Neuronal stem cell (in vitro differentiated cells): ENCODE measurements around the gene FBXO10.

ENCODE experiments used
- DNase-seq: peaks from one replicate; pipeline ENCODE4 v3.0.0-alpha.2; 2013; ENCODE audit warnings: low spot score
- H2AFZ ChIP-seq: one replicate; pipeline ENCODE4 v1.6.1; 2013; ENCODE audit warnings: mild to moderate bottlenecking, low read length, inconsistent platforms
- H2AK5ac ChIP-seq: 2 replicates; pipeline ENCODE4 v1.6.1; 2013; ENCODE audit warnings: low read depth, mild to moderate bottlenecking, inconsistent platforms, low read length, moderate library complexity, mixed read lengths
- H2BK120ac ChIP-seq: 2 replicates; pipeline ENCODE4 v1.6.1; 2013; ENCODE audit warnings: low read depth, mild to moderate bottlenecking, inconsistent platforms, low read length, moderate library complexity, mixed read lengths
- H2BK12ac ChIP-seq: one replicate; pipeline ENCODE4 v1.6.1; 2013; ENCODE audit warnings: low read length, inconsistent platforms
- H2BK15ac ChIP-seq: 2 replicates; pipeline ENCODE4 v1.6.1; 2013; ENCODE audit warnings: mild to moderate bottlenecking, low read length, inconsistent platforms, mixed read lengths
- H2BK5ac ChIP-seq: one replicate; pipeline ENCODE4 v1.6.1; 2013; ENCODE audit warnings: inconsistent platforms, mild to moderate bottlenecking, low read length, moderate library complexity
- H3K14ac ChIP-seq: one replicate; pipeline ENCODE4 v1.6.1; 2013; ENCODE audit warnings: low read length, inconsistent platforms
- H3K18ac ChIP-seq: 2 replicates; pipeline ENCODE4 v1.6.1; 2013; ENCODE audit warnings: low read length, inconsistent platforms
- H3K23ac ChIP-seq: 2 replicates; pipeline ENCODE4 v1.6.1; 2013; ENCODE audit warnings: low read depth, mild to moderate bottlenecking, mixed read lengths, low read length, inconsistent platforms; ENCODE audit not compliant: poor library complexity
- H3K27ac ChIP-seq: replicated peaks from 3 replicates; pipeline ENCODE4 v1.5.1; 2013; ENCODE audit warnings: low read length, inconsistent platforms
- H3K27me3 ChIP-seq, 3 experiments: 2 replicates each; pipeline ENCODE4 v1.6.1; 2013; ENCODE audit warnings: low read length in 3 of 3, mild to moderate bottlenecking in 2 of 3, inconsistent platforms in 1 of 3, low read depth in 1 of 3, mixed read lengths in 1 of 3, moderate library complexity in 1 of 3; ENCODE audit not compliant: control insufficient read depth in 3 of 3, insufficient read depth in 3 of 3
- H3K36me3 ChIP-seq, 2 donors: replicated peaks in 1 of 2; 2 replicates each; pipeline ENCODE4 v1.6.1; 2013; ENCODE audit warnings: low read length in 2 of 2; ENCODE audit not compliant: control insufficient read depth in 2 of 2, insufficient read depth in 2 of 2
- H3K4ac ChIP-seq: 2 replicates; pipeline ENCODE4 v1.6.1; 2013; ENCODE audit warnings: inconsistent platforms, mild to moderate bottlenecking, low read length, moderate library complexity
- H3K4me1 ChIP-seq, 2 donors: 1 replicate in 1 of 2; 2 replicates in 1 of 2; pipeline ENCODE4 v1.6.1; 2013; ENCODE audit warnings: low read length in 2 of 2, low read depth in 1 of 2; ENCODE audit not compliant: control insufficient read depth in 2 of 2, insufficient read depth in 1 of 2
- H3K4me2 ChIP-seq: one replicate; pipeline ENCODE4 v1.6.1; 2013; ENCODE audit warnings: mild to moderate bottlenecking, low read length, inconsistent platforms; ENCODE audit not compliant: insufficient read depth, poor library complexity, severe bottlenecking
- H3K4me3 ChIP-seq, 2 donors: 2 replicates each; pipeline ENCODE4 v1.5.1; 2013; ENCODE audit warnings: low read length in 2 of 2, mild to moderate bottlenecking in 2 of 2, inconsistent platforms in 1 of 2, moderate library complexity in 1 of 2
- H3K79me1 ChIP-seq: one replicate; pipeline ENCODE4 v1.6.1; 2013; ENCODE audit warnings: low read depth, mild to moderate bottlenecking, inconsistent platforms, low read length, moderate library complexity
- H3K9ac ChIP-seq: one replicate; pipeline ENCODE4 v1.6.1; 2013; ENCODE audit warnings: mild to moderate bottlenecking, low read depth, low read length, inconsistent platforms; ENCODE audit not compliant: poor library complexity
- H3K9me3 ChIP-seq, 2 donors: replicated peaks in 1 of 2; 2 replicates each; pipeline versions ENCODE3 to v1.6.1; 2013; ENCODE audit warnings: low read length in 2 of 2, mild to moderate bottlenecking in 2 of 2, inconsistent platforms in 1 of 2, low read depth in 1 of 2, mixed read lengths in 1 of 2, moderate library complexity in 1 of 2; ENCODE audit not compliant: control insufficient read depth in 2 of 2, insufficient read depth in 1 of 2
- H4K8ac ChIP-seq: one replicate; pipeline ENCODE4 v1.6.1; 2013; ENCODE audit warnings: low read depth, mild to moderate bottlenecking, inconsistent platforms, low read length, moderate library complexity
- H4K91ac ChIP-seq: one replicate; pipeline ENCODE4 v1.6.1; 2013; ENCODE audit warnings: low read length, low read depth, mild to moderate bottlenecking, inconsistent platforms; ENCODE audit not compliant: poor library complexity
- WGBS, 2 donors: extraction: QIAGEN DNeasy Blood & Tissue Kit; methylation state at CpG; one replicate each; pipeline ENCODE4 v1.1.7; 2013; ENCODE audit warnings: missing lambda C conversion rate in 2 of 2, mixed read lengths in 1 of 2; ENCODE audit not compliant: insufficient read length in 2 of 2, insufficient replicate concordance in 1 of 2; ENCODE audit errors: extremely low coverage in 2 of 2; 5-methylcytosine and 5-hydroxymethylcytosine counted together

FBXO10 gene

DNA sequence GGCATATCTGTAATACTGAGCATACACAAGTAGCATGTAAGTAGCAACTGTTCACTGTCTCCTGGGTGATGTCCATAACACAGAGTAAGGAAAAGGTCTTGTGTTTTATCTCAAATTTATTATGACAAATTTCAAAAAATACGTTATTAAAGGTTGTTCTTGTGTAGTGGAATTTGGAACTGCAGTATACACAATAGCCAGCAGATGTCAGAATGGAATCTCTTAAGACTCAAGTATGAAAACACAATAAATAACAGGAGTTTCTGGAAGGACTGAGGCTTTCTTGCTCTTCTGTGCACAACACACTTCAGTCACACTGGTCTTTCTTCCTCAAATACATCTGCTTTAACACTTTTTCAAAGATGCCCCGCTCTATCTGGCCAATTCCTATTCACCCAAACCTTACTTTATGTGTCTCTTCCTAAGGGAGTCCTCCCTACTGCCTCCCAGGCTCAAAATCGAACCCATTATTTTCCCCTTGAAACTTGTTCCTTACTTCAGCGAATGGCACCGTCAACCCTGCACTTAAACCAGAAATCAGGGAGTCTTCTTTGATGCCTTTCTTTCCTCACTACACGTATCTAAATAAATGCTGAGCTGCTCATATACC lies 6.5 kb upstream of the FBXO10 start:
- Histone ChIP-seq H3K79me1 (no peaks in the 10 kb centered on the region), H3K4me2 (no peak overlapping the region), H2BK12ac (no peak overlapping the region), H3K36me3 (peaks cover 24 to 95% of the 10 kb centered on the region in 2 donors), H2AK5ac (no peak overlapping the region), H3K9ac (no peak overlapping the region), H3K9me3 (no peaks in the 10 kb centered on the region), H3K23ac (no peak overlapping the region), H3K27me3 (no peaks in the 10 kb centered on the region), H4K91ac (no peak overlapping the region), H3K14ac (no peak overlapping the region), H3K27ac (no peak overlapping the region), H3K18ac (no peak overlapping the region), H2BK5ac (no peak overlapping the region), H3K4me3 (no peak overlapping the region), H2BK120ac (no peak overlapping the region), H2AFZ (no peak overlapping the region), H4K8ac (no peak overlapping the region), H3K4me1 (no peaks in the 10 kb centered on the region), H2BK15ac (no peak overlapping the region), H3K4ac (no peak overlapping the region)
- DNase-seq, result no peak
- no CpG with 5 or more reads among the region's 6 CpGs for WGBS, 2 donors

DNA sequence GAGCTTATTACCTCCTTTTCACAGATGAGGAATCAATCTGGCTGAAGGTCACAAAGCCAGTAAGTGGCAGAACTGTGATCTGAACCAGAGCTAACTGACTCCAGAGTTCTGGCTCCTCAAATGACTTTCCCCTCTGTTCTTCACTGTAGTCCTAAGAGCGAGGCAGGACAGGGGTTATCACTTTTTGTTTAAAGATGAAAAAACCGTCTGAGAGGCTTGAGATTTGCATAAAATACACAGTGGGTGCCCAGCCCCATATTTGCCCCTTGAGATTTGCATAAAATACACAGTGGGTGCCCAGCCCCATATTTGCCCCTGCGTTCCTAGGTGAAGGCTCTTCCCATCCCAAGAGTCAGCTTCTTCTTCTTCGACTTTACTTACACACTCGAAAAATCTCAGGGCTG lies 667 bp downstream of the FBXO10 start:
- peak overlapping the region; percentile 84 for H2BK15ac ChIP-seq
- no peak overlapping the region for H4K91ac ChIP-seq
- no peak for DNase-seq
- H3K9me3 ChIP-seq, result peaks cover 0 to 9% of the 10 kb centered on the region in 2 donors
- H3K4ac ChIP-seq, result no peak overlapping the region
- H2BK12ac ChIP-seq, result no peak overlapping the region
- H3K79me1 ChIP-seq, result peaks cover 4% of the 10 kb centered on the region
- H3K4me3 ChIP-seq, result peak overlapping the region; percentile 67 to 87
- peaks cover 14 to 22% of the 10 kb centered on the region in 2 donors for H3K4me1 ChIP-seq
- H3K9ac ChIP-seq, result peak overlapping the region; percentile 91
- H3K14ac ChIP-seq, result peak overlapping the region; percentile 65
- H3K36me3 ChIP-seq, result peaks cover under 1 to 43% of the 10 kb centered on the region in 2 donors
- no peak overlapping the region for H4K8ac ChIP-seq
- H3K23ac ChIP-seq, result no peak overlapping the region
- H2BK5ac ChIP-seq, result peak overlapping the region; percentile 91
- peak overlapping the region; percentile 96 for H2AFZ ChIP-seq
- no CpG with 5 or more reads among the region's 5 CpGs for WGBS, 2 donors
- H2AK5ac ChIP-seq, result no peak overlapping the region
- no peak overlapping the region for H3K27ac ChIP-seq
- H3K18ac ChIP-seq, result peak overlapping the region; percentile 95
- peak overlapping the region; percentile 34 for H2BK120ac ChIP-seq
- peak overlapping the region; percentile 97 for H3K4me2 ChIP-seq
- no peaks in the 10 kb centered on the region for H3K27me3 ChIP-seq

DNA sequence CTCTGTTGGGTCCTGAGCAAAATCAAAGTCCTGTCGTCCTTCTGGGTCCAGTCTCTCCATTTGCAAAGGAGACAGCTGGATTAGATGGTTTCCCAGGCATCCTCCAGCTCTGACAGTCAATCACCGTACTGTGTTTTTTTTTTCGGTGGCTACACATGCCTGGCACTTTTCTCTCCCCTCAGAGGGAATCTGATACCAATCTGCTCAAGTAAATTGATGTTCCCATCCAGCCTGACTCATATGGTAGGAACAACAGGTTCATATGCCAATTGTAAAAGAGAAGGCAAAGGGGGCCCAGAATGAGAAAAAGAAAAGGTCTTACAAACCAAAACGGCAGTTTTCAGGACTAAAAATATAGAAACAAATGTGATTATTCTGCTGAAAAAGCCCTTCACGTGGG lies 1.2 kb downstream of the FBXO10 start:
- H2AK5ac ChIP-seq, result no peak overlapping the region
- H3K4me1 ChIP-seq, result peaks cover 14 to 22% of the 10 kb centered on the region in 2 donors
- no peak overlapping the region for H4K8ac ChIP-seq
- peaks cover 0 to 39% of the 10 kb centered on the region in 2 donors for H3K36me3 ChIP-seq
- H2BK12ac ChIP-seq, result no peak overlapping the region
- H2BK120ac ChIP-seq, result no peak overlapping the region
- no peaks in the 10 kb centered on the region for H3K27me3 ChIP-seq
- H3K23ac ChIP-seq, result no peak overlapping the region
- peaks cover 0 to 9% of the 10 kb centered on the region in 2 donors for H3K9me3 ChIP-seq
- H3K18ac ChIP-seq, result no peak overlapping the region
- no peak overlapping the region for H2BK5ac ChIP-seq
- no peak overlapping the region for H2BK15ac ChIP-seq
- H3K4me3 ChIP-seq, result peak overlapping the region in 1 of 2 donors; percentile 67
- DNase-seq, result no peak
- no peak overlapping the region for H3K4ac ChIP-seq
- no peak overlapping the region for H3K14ac ChIP-seq
- no peak overlapping the region for H3K9ac ChIP-seq
- no peak overlapping the region for H4K91ac ChIP-seq
- H3K27ac ChIP-seq, result peak overlapping the region; percentile 21
- H3K4me2 ChIP-seq, result peak overlapping the region; percentile 97
- peaks cover 4% of the 10 kb centered on the region for H3K79me1 ChIP-seq
- no CpG with 5 or more reads among the region's 5 CpGs for WGBS, 2 donors
- no peak overlapping the region for H2AFZ ChIP-seq

DNA sequence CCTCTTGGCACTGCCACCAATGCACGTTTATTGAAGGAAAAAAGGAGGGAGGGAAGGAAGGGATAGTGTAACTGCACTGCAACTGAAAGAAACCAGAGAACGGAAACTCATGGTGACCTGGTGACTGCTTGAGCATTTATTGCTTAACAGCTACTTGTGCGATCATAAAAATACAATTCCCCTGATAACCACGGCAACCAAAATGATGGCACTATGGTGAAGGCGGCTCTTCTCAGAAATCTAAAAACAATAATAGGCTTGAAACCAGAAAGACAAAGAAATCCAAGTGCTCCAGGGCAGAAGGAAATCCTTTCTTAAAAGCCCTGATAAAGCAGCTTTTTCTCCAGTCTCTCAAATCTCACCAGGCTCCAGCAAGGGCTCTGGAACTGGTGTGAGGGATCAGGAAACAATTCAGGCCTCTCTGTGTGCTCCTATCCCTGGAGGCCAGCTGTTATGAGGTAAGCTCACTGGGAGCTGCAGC lies 1.9 kb downstream of the FBXO10 start:
- Histone ChIP-seq H3K18ac (no peak overlapping the region), H4K91ac (no peak overlapping the region), H2AFZ (no peak overlapping the region), H3K27ac (peak overlapping the region; percentile 47), H3K23ac (no peak overlapping the region), H3K9ac (no peak overlapping the region), H3K4me1 (peaks cover 14 to 22% of the 10 kb centered on the region in 2 donors), H3K27me3 (no peaks in the 10 kb centered on the region), H3K79me1 (peaks cover 4% of the 10 kb centered on the region), H2BK12ac (no peak overlapping the region), H3K14ac (no peak overlapping the region), H3K4me2 (no peak overlapping the region), H2BK5ac (no peak overlapping the region), H3K36me3 (peaks cover 0 to 41% of the 10 kb centered on the region in 2 donors), H2AK5ac (no peak overlapping the region), H3K9me3 (peaks cover 0 to 9% of the 10 kb centered on the region in 2 donors), H2BK15ac (no peak overlapping the region), H2BK120ac (no peak overlapping the region), H4K8ac (no peak overlapping the region), H3K4me3 (no peak overlapping the region), H3K4ac (no peak overlapping the region)
- no CpG with 5 or more reads among the region's 5 CpGs for WGBS, 2 donors
- DNase-seq, result no peak
